B cell (primary cell): ENCODE data around the gene RILP. TPM values are rescaled to one million over a fixed set of nuclear protein-coding genes. Genes with fewer than 3 reads are reported as not detected.

ENCODE experiments used
- ATAC-seq: fragments of 200-7000 bp; cut with Tn5 transposase; one replicate; pipeline ENCODE4 v1.10.0; 2021; ENCODE audit warnings: low read depth, mild to moderate bottlenecking, moderate number of reproducible peaks, moderate library complexity
- CTCF ChIA-PET: fragments of 350-600 bp; sonication (Branson Sonifier 250); formaldehyde crosslinking; loops from one replicate; lab custom pipeline; 2021; ENCODE audit warnings: antibody characterized with exemption, inconsistent platforms; lab: Charles Lee
- POLR2A ChIA-PET: fragments of 350-600 bp; sonication (Branson Sonifier 250); formaldehyde crosslinking; loops from one replicate; lab custom pipeline; 2021; ENCODE audit warnings: antibody characterized with exemption; lab: Charles Lee
- DNase-seq: peaks from one replicate; pipeline ENCODE4 v3.0.0; 2013
- H2AFZ ChIP-seq: 2 replicates; pipeline ENCODE4 v1.6.1; 2012; ENCODE audit warnings: mild to moderate bottlenecking, low read depth, low read length; ENCODE audit not compliant: insufficient read depth, poor library complexity, severe bottlenecking
- H3K27ac ChIP-seq, 2 donors: 1 replicate in 1 of 2; 2 replicates in 1 of 2; pipeline ENCODE4 v1.5.1; 2012 to 2013; ENCODE audit warnings: low read length in 2 of 2, mild to moderate bottlenecking in 2 of 2, moderate library complexity in 1 of 2
- H3K27me3 ChIP-seq, 4 experiments: fragments of 200-600 bp in 1 of 4; sonication (generic) in 1 of 4; replicated peaks in 1 of 4; 1 replicate in 2 of 4; 2 replicates in 2 of 4; pipeline versions ENCODE4 v1.6.1 to v1.7.0; 2013 to 2016; ENCODE audit warnings: low read length in 3 of 4, mild to moderate bottlenecking in 2 of 4, mixed read lengths in 1 of 4, moderate library complexity in 1 of 4; ENCODE audit not compliant: insufficient read depth in 4 of 4, control insufficient read depth in 3 of 4; ENCODE audit errors: control extremely low read depth in 1 of 4
- H3K36me3 ChIP-seq, 2 experiments: replicated peaks in 1 of 2; 1 replicate in 1 of 2; 2 replicates in 1 of 2; pipeline versions ENCODE4 v1.6.1 to v1.7.1; 2013; ENCODE audit warnings: low read length in 1 of 2; ENCODE audit not compliant: insufficient read depth in 2 of 2, control insufficient read depth in 1 of 2; ENCODE audit errors: control extremely low read depth in 1 of 2, extremely low read depth in 1 of 2
- H3K4me1 ChIP-seq, 2 donors: fragments of 200-600 bp in 1 of 2; sonication (generic) in 1 of 2; 1 replicate in 1 of 2; 2 replicates in 1 of 2; pipeline versions ENCODE4 v1.5.1 to v1.6.1; 2013 to 2017; ENCODE audit warnings: low read length in 2 of 2; ENCODE audit not compliant: control insufficient read depth in 2 of 2, insufficient read depth in 2 of 2
- H3K4me2 ChIP-seq: replicated peaks from 2 replicates; pipeline ENCODE3; 2012; ENCODE audit warnings: mild to moderate bottlenecking, low read depth, low read length; ENCODE audit not compliant: poor library complexity, severe bottlenecking
- H3K4me3 ChIP-seq, 5 experiments: fragments of 200-600 bp in 1 of 5; sonication (generic) in 1 of 5; 1 replicate in 3 of 5; 2 replicates in 2 of 5; pipeline versions ENCODE4 v1.5.1 to v1.7.0; 2011 to 2016; ENCODE audit warnings: low read length in 4 of 5, mild to moderate bottlenecking in 4 of 5, low read depth in 2 of 5, control low read depth in 1 of 5, moderate library complexity in 1 of 5; ENCODE audit not compliant: insufficient read depth in 1 of 5; ENCODE audit errors: control extremely low read depth in 1 of 5, extremely low read depth in 1 of 5
- H3K79me2 ChIP-seq: fragments of 200-600 bp; sonication (generic); one replicate; pipeline ENCODE4 v1.6.0; 2016; ENCODE audit warnings: low read length; ENCODE audit not compliant: control insufficient read depth, insufficient read depth
- H3K9ac ChIP-seq: fragments of 200-600 bp; sonication (generic); 2 replicates; pipeline ENCODE4 v1.6.1; 2017; ENCODE audit warnings: mild to moderate bottlenecking, low read length, moderate library complexity
- H3K9me3 ChIP-seq, 3 donors: one replicate each; pipeline versions ENCODE4 v1.6.1 to v1.7.1; 2013; ENCODE audit warnings: low read length in 2 of 3; ENCODE audit not compliant: control insufficient read depth in 2 of 3, insufficient read depth in 1 of 3; ENCODE audit errors: control extremely low read depth in 1 of 3
- H4K20me1 ChIP-seq: 2 replicates; pipeline ENCODE4 v1.6.0; 2012; ENCODE audit warnings: mild to moderate bottlenecking, low read length; ENCODE audit not compliant: insufficient read depth, control insufficient read depth, poor library complexity, severe bottlenecking
- H3K27ac Mint-ChIP-seq: one replicate; pipeline ENCODE4 v1.8.0; 2021; ENCODE audit warnings: mixed read lengths
- H3K27me3 Mint-ChIP-seq: one replicate; pipeline ENCODE4 v1.8.0; 2021; ENCODE audit warnings: mixed read lengths
- H3K4me1 Mint-ChIP-seq: one replicate; pipeline ENCODE4 v1.8.0; 2021; ENCODE audit warnings: mixed read lengths
- H3K4me3 Mint-ChIP-seq: one replicate; pipeline ENCODE4 v1.8.0; 2021; ENCODE audit warnings: mixed read lengths
- H3K9me3 Mint-ChIP-seq: one replicate; pipeline ENCODE4 v1.8.0; 2022; ENCODE audit warnings: mixed read lengths; ENCODE audit not compliant: insufficient read depth
- EZH2 ChIP-seq: IDR thresholded peaks from 2 replicates; pipeline ENCODE4 v1.6.1; 2012; ENCODE audit warnings: borderline replicate concordance, low read depth, mild to moderate bottlenecking, moderate library complexity, low read length; ENCODE audit not compliant: insufficient read depth, poor library complexity, severe bottlenecking
- WGBS: methylation state at CpG from one replicate; pipeline ENCODE4 v1.1.5; 2013; ENCODE audit warnings: missing lambda C conversion rate; ENCODE audit not compliant: insufficient coverage; 5-methylcytosine and 5-hydroxymethylcytosine counted together
- intact Hi-C: fragments of 100-400 bp; cut with micrococcal nuclease; formaldehyde crosslinking; loops from one replicate; pipeline ENCODE4 v1.10.0; 2022
- polyA plus RNA-seq: library from polyadenylated mRNA; depleted of rRNA; stranded (reverse); fragments of >200 nt; gene quantifications from 2 replicates; pipeline ENCODE4 v1.2.3, GENCODE V29; 2012
- total RNA-seq, 2 donors: library from RNA; stranded (reverse); fragments of 120-200 nt in 1 of 2; gene quantifications; 1 replicate in 1 of 2; 2 replicates in 1 of 2; pipeline versions ENCODE4 v1.2.3 to v1.2.4, GENCODE V29; 2013 to 2022
- TF ChIP-seq, protein P1 (sequence below): fragments of 200-600 bp; IDR thresholded peaks from one replicate; pipeline ENCODE4 v1.8.0; 2022; ENCODE audit warnings: antibody characterized with exemption, mild to moderate bottlenecking

RILP gene
- total and polyA plus RNA-seq, 2 donors (not counting 1 experiment from before 2014, with no cell fraction given): 1.1 to 7.0 TPM

DNA sequence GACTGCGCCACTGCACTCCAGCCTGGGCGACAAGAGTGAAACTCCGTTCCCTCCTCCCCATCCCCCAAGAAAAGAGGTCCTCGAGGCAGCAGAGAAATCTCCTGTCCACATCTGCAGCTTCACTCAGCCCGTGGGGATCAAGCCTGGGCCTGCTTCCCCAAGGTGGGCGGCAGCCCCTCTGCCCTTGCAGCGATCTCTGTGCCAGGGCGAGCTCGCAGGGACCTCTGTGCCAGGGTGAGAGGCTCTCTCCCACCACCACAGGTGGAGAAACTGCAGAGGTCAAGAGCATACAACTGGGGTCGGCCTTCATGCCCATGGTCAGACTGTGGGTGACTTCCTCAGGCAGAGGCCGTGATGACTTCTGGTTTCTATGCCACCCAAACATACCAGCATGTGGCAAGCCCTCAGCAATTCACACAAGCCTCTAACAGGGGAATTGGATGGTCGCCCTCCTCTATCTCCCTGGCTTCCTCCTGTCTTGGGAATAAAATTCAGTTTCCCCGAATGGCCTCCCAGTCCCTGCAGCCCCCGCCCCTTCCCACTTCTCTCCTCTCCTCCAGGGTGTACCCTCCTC, 26.5 kb downstream of the RILP start:
- Histone ChIP-seq H3K9ac (no peak overlapping the region), H3K4me3 (no peak overlapping the region), H3K4me2 (no peak overlapping the region), H3K9me3 (no peaks in the 10 kb centered on the region), H2AFZ (no peak overlapping the region), H3K27me3 (no peaks in the 10 kb centered on the region), H3K27ac (no peak overlapping the region), H3K36me3 (peaks cover 0 to 34% of the 10 kb centered on the region in 2 experiments), H4K20me1 (peaks cover 31% of the 10 kb centered on the region), H3K4me1 (peaks cover 23 to 30% of the 10 kb centered on the region in 2 donors), H3K79me2 (peaks cover 86% of the 10 kb centered on the region)
- ChIA-PET CTCF (no interaction called here), POLR2A (interaction anchor here (0.6 kb wide), 2 partner anchors 20 to 23 kb away, joined by 6 to 10 read pairs; no protein-coding TSS in a partner anchor)
- no peaks in the 10 kb centered on the region for H3K9me3 Mint-ChIP-seq
- peaks cover 30% of the 10 kb centered on the region for H3K4me1 Mint-ChIP-seq
- H3K27ac Mint-ChIP-seq: no peak overlapping the region
- DNase-seq (no peak), ATAC-seq (no peak)
- no peaks in the 10 kb centered on the region for H3K27me3 Mint-ChIP-seq
- H3K4me3 Mint-ChIP-seq: no peak overlapping the region
- intact Hi-C loops: no loop called here
- TF ChIP-seq, protein P1, sequence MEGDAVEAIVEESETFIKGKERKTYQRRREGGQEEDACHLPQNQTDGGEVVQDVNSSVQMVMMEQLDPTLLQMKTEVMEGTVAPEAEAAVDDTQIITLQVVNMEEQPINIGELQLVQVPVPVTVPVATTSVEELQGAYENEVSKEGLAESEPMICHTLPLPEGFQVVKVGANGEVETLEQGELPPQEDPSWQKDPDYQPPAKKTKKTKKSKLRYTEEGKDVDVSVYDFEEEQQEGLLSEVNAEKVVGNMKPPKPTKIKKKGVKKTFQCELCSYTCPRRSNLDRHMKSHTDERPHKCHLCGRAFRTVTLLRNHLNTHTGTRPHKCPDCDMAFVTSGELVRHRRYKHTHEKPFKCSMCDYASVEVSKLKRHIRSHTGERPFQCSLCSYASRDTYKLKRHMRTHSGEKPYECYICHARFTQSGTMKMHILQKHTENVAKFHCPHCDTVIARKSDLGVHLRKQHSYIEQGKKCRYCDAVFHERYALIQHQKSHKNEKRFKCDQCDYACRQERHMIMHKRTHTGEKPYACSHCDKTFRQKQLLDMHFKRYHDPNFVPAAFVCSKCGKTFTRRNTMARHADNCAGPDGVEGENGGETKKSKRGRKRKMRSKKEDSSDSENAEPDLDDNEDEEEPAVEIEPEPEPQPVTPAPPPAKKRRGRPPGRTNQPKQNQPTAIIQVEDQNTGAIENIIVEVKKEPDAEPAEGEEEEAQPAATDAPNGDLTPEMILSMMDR: no peak
- no peak for TF ChIP-seq EZH2
- WGBS: over 99% methylated on average over 12 of the region's 14 CpGs

DNA sequence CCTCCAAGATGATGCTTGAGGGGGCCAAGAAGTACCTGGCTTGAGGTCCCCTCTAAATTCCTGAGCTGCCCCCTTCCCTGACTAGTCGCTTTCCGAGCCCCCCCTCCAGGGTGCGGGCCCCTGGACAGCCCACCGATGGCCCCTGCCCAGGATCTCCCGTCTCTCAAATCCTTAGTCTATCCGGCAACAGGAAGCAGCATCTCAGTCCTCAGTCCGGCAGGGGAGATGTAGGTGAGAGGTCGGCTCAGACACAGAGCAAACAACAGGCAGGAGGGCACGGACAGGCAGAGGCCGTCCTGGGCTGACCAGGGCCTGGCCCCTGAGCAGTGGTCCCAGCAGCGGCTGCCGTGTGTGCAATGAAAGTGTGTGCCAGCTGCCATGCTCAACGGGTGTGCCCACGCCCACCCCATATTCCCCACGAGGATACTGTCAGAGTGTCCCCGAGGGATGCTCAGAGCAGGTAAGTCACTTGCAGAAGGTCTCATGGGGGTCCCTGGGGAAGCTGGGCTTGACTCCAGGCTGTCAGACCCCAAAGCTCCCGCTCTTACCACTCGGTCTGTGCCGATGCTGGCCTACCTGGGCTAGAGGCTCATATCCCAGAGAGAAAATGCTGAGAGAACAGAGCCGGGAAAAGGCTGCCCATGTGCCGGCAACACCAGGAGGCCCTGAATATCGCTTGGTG, 28.3 kb downstream of the RILP start:
- Mint-ChIP-seq H3K27ac (no peak overlapping the region), H3K4me3 (no peak overlapping the region), H3K4me1 (peaks cover 22% of the 10 kb centered on the region), H3K27me3 (no peaks in the 10 kb centered on the region), H3K9me3 (no peaks in the 10 kb centered on the region)
- H3K27ac ChIP-seq: no peak overlapping the region
- no peak overlapping the region for H3K4me2 ChIP-seq
- no peak for TF ChIP-seq EZH2
- TF ChIP-seq, protein P1: no peak
- no peak overlapping the region for H3K4me3 ChIP-seq
- no peaks in the 10 kb centered on the region for H3K27me3 ChIP-seq
- intact Hi-C loops: no loop called here
- CTCF ChIA-PET: interaction anchor here (1.1 to 1.4 kb wide), 2 partner anchors 44 to 47 kb away, joined by 3 to 4 read pairs; no protein-coding TSS in a partner anchor
- POLR2A ChIA-PET: no interaction called here
- H3K36me3 ChIP-seq: peaks cover 0 to 38% of the 10 kb centered on the region in 2 experiments
- H4K20me1 ChIP-seq: peaks cover 42% of the 10 kb centered on the region
- peaks cover 74% of the 10 kb centered on the region for H3K79me2 ChIP-seq
- 83% methylated on average over 21 of the region's 22 CpGs for WGBS
- ATAC-seq (no peak), DNase-seq (no peak)
- no peaks in the 10 kb centered on the region for H3K9me3 ChIP-seq
- H3K4me1 ChIP-seq: peaks cover 17 to 20% of the 10 kb centered on the region in 2 donors
- no peak overlapping the region for H3K9ac ChIP-seq
- no peak overlapping the region for H2AFZ ChIP-seq
